ENCODE measurements around the gene RBP5.

Gene RBP5, protein sequence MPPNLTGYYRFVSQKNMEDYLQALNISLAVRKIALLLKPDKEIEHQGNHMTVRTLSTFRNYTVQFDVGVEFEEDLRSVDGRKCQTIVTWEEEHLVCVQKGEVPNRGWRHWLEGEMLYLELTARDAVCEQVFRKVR

DNA sequence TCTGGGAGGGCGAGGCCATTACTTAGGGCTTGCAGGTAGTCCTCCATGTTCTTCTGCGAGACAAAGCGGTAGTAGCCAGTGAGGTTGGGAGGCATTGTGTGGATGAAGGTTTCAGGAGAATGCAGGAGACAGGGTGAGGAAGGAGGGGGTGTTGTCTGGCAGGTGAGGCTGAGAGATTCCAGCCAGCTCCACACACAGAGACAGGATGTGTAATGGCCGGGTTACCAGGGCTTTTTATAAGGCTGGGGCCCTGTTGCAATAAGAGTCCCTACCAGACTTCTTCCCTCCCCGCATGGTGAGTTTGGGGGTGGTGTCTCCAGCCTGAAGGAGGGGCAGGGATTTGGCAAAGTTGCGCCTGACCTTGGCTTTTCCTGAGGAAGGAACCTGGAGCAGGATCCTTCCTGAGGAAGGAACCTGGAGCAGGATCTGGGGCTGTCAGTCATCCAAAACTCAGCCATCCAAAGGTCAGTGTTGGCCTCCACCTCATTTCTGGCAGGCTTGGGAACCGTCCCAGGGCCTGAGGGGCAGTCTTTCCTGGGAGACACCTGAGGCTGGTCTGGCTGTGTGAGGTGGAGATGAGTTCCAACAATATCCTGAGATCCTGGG lies at the start of gene RBP5:
Gene RBP5 (minus strand): TSS at position 209 of the 606 bp plus-strand sequence. CDS start 114 bp downstream, at position 95.
- peak; percentile 37 for DNase-seq (ENCODE audit: low spot score)

DNA sequence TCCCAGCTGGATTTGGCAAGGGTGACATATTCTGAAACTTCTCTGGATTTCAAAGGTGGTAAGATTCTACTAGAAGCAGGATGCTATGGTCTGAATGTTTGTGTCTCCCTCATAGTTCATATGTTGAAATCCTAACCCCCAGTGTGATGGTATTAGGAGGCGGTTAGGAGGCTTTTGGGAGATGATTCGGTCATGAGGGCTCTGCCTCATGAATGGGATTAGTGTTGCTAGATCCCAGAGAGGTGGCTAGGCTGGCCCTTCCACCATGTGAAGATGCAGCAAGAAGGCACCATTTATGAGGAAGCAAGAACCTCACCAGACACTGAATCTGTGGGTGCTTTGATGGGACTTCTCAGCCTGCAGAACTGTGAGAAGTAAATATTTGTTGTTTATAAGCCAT lies 49.8 kb upstream of the RBP5 start:
- no peak for DNase-seq (ENCODE audit: low spot score)

- no peak for DNase-seq (ENCODE audit: low spot score)
These were observed 47.9 kb upstream of the RBP5 start for GRCh38 chr12:7176595-7176994.

DNA sequence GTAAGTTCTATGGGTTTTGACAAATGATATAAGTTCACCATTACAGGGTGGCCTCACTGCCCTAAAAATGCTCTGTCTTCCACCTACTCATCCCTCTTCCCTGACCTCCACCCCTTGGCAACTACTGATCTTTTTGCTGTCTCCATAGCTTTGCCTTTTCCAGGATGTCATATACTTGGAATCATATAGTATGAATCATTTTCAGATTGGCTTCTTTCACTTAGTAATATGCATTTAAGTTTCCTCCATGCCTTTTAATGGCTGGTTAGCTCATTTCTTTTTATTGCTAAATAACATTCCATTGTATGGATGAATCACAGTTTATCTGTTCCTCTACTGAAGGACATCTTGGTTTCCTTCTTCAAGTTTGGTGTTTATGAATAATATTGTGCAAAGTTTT lies 46.8 kb upstream of the RBP5 start:
- no peak for DNase-seq (ENCODE audit: low spot score)

- DNase-seq (ENCODE audit: low spot score): no peak
These were observed 43.2 kb upstream of the RBP5 start for GRCh38 chr12:7171854-7172253.

GRCh38 chr12:7169951-7170350 lies 41.3 kb upstream of the RBP5 start:
- no peak for DNase-seq (ENCODE audit: low spot score)

DNA sequence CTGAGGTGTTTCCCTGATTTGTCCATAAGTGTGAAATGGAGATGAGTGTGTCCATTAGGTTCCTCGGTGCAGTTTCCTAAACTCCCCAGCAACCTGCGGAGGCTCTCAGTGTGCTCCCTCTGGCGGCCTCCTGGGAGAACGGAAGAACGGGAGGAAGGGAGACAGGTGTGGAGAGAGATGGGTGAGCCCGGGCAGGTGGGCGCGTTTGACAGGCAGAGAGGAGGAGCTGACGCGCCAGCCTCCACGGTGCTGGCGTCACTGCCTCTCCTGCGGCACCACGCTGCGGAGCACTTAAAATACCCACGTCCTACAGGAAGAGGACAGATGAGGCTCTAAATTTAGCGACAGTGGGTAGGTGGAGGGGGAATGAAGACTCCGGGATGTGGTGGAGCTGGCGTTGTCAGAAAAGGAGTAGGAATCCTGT lies 34.0 kb upstream of the RBP5 start:
- peak; percentile 72 for DNase-seq (ENCODE audit: low spot score)

DNA sequence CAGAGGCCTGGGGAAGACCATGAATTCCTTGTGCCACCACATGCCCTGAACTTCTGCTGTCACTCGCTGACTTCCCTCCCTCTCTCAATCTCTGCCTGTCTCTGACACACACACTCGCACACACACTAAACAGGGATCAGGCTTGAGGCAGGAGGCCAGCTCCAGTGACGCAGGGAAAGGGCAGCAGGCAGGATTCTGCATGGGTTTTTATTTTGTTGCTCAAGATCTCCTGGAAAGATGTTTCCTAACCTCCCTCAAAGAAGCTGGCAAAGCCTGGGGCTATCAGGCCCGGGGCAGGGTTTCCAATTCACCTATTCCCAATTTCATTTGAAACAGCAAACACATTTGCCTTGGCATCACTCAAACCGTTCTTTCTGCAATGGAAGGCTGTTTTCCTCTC lies 33.1 kb upstream of the RBP5 start:
- no peak for DNase-seq (ENCODE audit: low spot score)

- no peak for DNase-seq (ENCODE audit: low spot score)
These were observed 32.6 kb upstream of the RBP5 start for GRCh38 chr12:7161327-7161726.

- DNase-seq (ENCODE audit: low spot score): no peak
These were observed 31.5 kb upstream of the RBP5 start for GRCh38 chr12:7160183-7160582.

DNA sequence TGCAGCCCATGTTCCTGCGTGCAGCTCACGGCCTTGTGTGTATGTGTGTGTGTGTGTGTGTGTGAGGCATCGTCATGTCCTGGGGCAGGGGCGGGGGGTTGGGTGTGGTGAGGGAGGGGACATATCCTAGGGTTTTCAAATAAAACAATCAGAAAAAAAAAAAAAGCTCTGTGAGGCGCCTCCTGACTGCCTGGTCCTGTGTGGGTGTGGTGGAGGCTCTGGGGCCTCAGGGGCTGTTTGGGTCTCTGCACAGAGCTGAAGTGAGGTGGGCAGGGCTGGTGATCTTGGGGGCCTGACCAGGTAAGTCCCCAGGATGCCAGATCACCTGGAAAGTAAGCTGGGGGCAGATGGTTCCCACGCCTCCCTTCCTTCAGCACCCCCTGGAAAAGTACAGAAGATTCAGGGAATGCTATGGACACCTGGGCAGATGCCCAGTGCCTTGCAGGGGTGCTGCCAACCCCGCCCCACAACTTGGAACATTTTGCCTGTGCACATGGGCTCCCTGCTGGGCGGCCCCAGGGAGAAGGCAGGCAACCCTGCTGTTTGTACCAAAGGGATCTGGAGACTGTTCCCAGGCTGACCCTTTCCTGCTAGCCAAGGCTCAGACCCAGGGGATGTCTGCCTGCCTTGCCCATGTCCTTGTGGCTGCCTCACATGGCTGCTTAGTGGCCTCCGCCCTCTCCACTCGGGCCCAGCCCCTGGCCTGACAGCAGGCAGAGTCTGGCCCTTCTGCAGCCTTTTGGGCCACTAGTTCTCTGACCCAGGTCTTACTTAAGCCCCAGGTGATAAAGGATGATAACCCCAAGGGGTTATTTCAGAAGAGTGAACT lies 30.3 kb upstream of the RBP5 start:
- no peak for DNase-seq (ENCODE audit: low spot score)

DNA sequence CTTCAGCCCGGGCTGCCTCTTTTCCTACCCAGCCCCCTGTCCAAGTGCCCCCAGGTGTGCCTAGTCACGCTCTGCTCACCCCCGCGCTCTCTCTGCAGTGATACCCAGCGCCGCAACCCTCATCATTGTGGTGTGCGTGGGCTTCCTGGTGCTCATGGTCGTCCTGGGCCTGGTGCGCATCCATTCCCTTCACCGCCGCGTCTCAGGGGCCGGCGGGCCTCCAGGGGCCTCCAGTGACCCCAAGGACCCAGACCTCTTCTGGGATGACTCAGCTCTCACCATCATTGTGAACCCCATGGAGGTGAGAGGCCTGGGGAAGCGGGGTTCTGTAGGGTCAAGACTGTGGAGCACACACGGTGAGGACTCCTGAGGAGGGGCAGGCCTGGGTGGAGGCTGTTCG lies 28.7 kb upstream of the RBP5 start:
- DNase-seq (ENCODE audit: low spot score): no peak

GRCh38 chr12:7156259-7157197 lies 27.8 kb upstream of the RBP5 start:
- no peak for DNase-seq (ENCODE audit: low spot score)

GRCh38 chr12:7155471-7156034 lies 26.9 kb upstream of the RBP5 start:
- no peak for DNase-seq (ENCODE audit: low spot score)

DNA sequence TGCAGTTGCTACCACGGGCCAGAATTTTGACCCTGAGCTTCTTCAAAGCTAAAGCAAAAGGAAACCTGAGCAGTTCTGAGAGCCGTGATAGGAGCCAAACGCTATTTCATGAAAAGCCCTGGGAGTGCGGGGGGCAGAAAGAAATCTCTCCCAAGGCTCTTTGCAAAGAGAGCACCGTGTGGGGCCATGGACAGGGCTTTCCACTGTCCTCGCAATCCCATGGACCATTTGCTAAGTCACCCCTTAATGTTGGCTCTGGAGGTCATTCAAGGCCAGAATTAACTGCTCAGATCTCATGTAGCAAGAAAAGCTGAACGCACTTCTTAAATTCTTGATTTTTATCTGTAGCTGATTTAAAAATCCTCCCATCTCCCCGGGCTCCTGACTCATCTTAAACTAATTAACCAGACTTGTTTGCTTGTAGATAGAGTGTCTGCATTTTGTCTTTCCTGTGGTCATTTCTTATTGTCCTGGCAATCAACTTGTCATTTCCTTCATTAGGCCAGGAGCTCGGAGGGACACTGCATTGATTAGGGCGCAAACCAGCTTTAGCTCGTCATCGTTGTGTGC lies 26.3 kb upstream of the RBP5 start:
- DNase-seq (ENCODE audit: low spot score): no peak

DNA sequence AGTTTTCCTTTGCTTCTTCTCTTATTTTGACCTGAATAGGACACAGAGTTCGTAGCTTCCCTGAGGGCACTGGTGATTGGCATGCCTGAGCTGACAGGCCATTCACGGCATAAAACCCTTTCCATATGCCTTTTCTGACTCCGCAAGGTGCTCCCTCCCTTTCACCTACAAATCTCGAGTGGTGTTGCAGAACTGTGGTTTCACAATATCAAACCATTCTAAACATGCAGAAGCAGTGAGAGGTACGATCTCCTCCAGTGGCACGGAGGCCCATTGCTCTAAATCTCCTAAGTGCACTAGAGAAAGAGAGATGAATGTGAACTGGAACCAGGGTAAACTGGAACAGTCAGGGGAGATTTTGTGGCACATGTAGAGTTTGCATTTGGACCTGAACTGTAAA lies 25.4 kb upstream of the RBP5 start:
- DNase-seq (ENCODE audit: low spot score): no peak

- DNase-seq (ENCODE audit: low spot score): no peak
These were observed 24.1 kb upstream of the RBP5 start for GRCh38 chr12:7152818-7153217.

DNA sequence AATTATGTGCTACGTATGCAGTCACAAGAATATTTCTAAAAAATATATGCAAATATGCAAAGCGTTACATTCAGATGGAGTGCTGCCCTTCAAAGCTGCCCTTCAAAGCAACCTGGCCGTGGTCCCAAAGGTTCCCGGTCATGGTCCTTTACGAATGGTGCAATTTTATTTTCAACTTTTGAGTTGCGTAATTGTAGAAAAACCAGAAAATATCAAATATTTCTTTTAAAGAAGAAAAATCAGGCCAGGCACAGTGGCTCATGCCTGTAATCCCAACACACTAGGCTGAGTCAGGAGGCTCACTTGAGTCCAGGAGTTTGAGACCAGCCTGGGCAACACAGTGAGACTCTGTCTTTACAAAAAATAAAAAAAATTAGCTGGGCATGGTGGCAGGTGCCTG lies 22.8 kb upstream of the RBP5 start:
- no peak for DNase-seq (ENCODE audit: low spot score)

DNA sequence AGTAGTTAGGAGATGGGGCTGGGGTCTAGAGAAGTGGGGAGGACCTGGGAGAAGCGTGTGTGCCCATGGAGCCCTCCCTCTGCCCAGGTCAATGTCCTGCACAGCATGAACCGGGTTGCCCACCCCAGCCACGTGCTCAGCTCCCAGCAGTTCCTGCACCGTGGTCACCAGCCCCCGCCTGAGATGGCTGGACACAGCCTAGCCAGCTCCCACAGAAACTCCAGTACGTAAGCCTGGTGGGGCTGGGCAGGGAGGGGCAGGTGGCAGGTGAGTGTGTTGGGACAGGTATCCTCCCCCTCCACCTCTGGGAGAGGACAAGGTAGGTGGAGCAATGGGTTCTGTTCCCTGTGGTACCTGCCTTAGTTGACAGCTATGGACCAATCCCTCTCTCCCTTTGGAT lies 22.2 kb upstream of the RBP5 start:
- DNase-seq (ENCODE audit: low spot score): no peak

GRCh38 chr12:7150356-7150755 lies 21.7 kb upstream of the RBP5 start:
- DNase-seq (ENCODE audit: low spot score): no peak

DNA sequence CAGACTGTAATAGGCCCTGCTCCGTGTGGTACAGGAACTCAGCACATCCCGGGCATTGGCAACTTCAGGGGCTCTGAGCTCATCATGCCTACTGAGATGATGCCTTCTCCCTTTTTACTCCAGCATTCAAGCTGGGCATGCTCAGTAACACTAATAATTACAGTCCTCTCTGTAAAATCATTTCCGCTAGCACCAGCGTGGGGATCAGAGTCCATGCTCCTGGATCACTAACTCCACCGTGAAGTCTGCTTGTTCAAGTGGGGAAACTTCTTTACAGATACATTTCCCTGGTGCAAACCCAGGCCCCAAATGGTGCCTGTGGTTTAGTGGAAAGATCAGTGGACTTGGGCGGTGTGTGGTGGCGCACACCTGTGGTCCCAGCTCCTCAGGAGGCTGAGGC lies 18.2 kb upstream of the RBP5 start:
- DNase-seq (ENCODE audit: low spot score): no peak

DNA sequence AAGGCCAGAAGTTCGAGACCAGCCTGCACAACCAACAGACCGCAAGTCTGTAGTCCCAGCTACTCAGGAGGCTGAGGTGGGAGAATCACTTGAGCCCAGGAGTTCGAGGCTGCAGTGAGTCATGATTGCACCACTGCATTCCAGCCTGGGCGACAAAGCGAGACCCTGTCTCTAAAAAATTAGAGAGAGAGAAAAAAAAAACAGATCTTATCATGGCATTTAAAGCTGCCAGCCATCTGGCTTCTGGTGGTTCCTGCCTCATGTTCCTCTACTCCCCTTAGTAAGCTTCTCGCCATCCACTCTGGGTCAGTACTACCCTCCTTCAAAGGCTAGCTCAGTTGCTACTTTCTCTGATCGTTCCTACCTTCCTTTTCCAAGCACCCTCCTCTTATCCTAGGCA lies 17.5 kb upstream of the RBP5 start:
- no peak for DNase-seq (ENCODE audit: low spot score)

Data from kidney tubule cell (primary cell).